Common myeloid progenitor, CD34-positive (primary cell): ENCODE results near the gene SSBP1.
A peak's percentile ranks its signal among the peaks of the same experiment; 100 is the strongest.

Experiments
- CTCF ChIA-PET: fragments of 350-600 bp; sonication (Branson Sonifier 250); formaldehyde crosslinking; loops from one replicate; lab custom pipeline; 2021; ENCODE audit warnings: antibody characterized with exemption; lab: Charles Lee
- POLR2A ChIA-PET: fragments of 350-600 bp; sonication (Branson Sonifier 250); formaldehyde crosslinking; loops from one replicate; lab custom pipeline; 2021; ENCODE audit warnings: antibody characterized with exemption; lab: Charles Lee
- DNase-seq, 3 donors: peaks; one replicate each; pipeline versions ENCODE4 v3.0.0 to v3.0.0-alpha.2; 2013
- H3K27ac ChIP-seq, 2 experiments: 1 replicate in 1 of 2; 2 replicates in 1 of 2; pipeline ENCODE4 v1.7.0; 2013; ENCODE audit warnings: inconsistent platforms in 2 of 2, low read length in 2 of 2, mild to moderate bottlenecking in 2 of 2, low read depth in 1 of 2, moderate library complexity in 1 of 2; ENCODE audit not compliant: severe bottlenecking in 2 of 2, insufficient read depth in 1 of 2, poor library complexity in 1 of 2
- H3K27me3 ChIP-seq, 5 experiments: replicated peaks in 2 of 5; 1 replicate in 3 of 5; 2 replicates in 2 of 5; pipeline versions ENCODE4 v1.6.1 to v1.7.0; 2013; ENCODE audit warnings: low read length in 4 of 5, mild to moderate bottlenecking in 2 of 5, moderate library complexity in 2 of 5, inconsistent platforms in 1 of 5; ENCODE audit not compliant: insufficient read depth in 5 of 5, control insufficient read depth in 4 of 5
- H3K36me3 ChIP-seq, 4 experiments: 1 replicate in 2 of 4; 2 replicates in 2 of 4; pipeline versions ENCODE4 v1.6.1 to v1.7.0; 2013; ENCODE audit warnings: low read length in 3 of 4, control low read depth in 1 of 4, mild to moderate bottlenecking in 1 of 4; ENCODE audit not compliant: control insufficient read depth in 4 of 4, insufficient read depth in 4 of 4
- H3K4me1 ChIP-seq, 4 experiments: 1 replicate in 3 of 4; 2 replicates in 1 of 4; pipeline versions ENCODE4 v1.6.1 to v1.7.1; 2013; ENCODE audit warnings: low read length in 3 of 4, mild to moderate bottlenecking in 3 of 4, control low read depth in 1 of 4, inconsistent platforms in 1 of 4, moderate library complexity in 1 of 4; ENCODE audit not compliant: control insufficient read depth in 4 of 4, insufficient read depth in 4 of 4; ENCODE audit errors: control extremely low read depth in 1 of 4
- H3K4me3 ChIP-seq, 7 experiments: 1 replicate in 4 of 7; 2 replicates in 3 of 7; pipeline versions ENCODE4 v1.5.1 to v1.7.0; 2013; ENCODE audit warnings: mild to moderate bottlenecking in 7 of 7, low read length in 6 of 7, moderate library complexity in 6 of 7, inconsistent platforms in 2 of 7, low read depth in 2 of 7, control low read depth in 1 of 7; ENCODE audit not compliant: insufficient read depth in 4 of 7, control insufficient read depth in 1 of 7; ENCODE audit errors: extremely low read depth in 1 of 7
- H3K9me3 ChIP-seq, 5 experiments: 1 replicate in 4 of 5; 2 replicates in 1 of 5; pipeline versions ENCODE4 v1.6.1 to v1.7.1; 2013; ENCODE audit warnings: low read length in 4 of 5, mild to moderate bottlenecking in 2 of 5, inconsistent platforms in 1 of 5, low read depth in 1 of 5, moderate library complexity in 1 of 5; ENCODE audit not compliant: control insufficient read depth in 4 of 5, insufficient read depth in 2 of 5; ENCODE audit errors: control extremely low read depth in 1 of 5
- WGBS: methylation state at CpG from one replicate; pipeline ENCODE4 v1.1.5; 2013; ENCODE audit not compliant: insufficient coverage; 5-methylcytosine and 5-hydroxymethylcytosine counted together

The SSBP1 gene

GRCh38 chr7:141708351-141708750, 29.8 kb upstream of the SSBP1 start, which contains the start of gene WEE2:
Gene WEE2 (plus strand): TSS chr7:141708353. CDS start chr7:141708759, 406 bp downstream.
- CTCF ChIA-PET = interaction anchor here (1.0 to 4.3 kb wide), 10 partner anchors 14 to 57 kb away, joined by 3 to 48 read pairs (median 6); partner anchors contain the start of gene SSBP1
- Histone ChIP-seq H3K27ac (no peak within 1 kb of the TSS), H3K9me3 (no peaks in the 10 kb centered on the region), H3K4me3 (no peak within 1 kb of the TSS), H3K4me1 (no peaks in the 10 kb centered on the region), H3K36me3 (no peaks in the 10 kb centered on the region), H3K27me3 (peaks cover 0 to under 1% (median 0%) of the 10 kb centered on the region in 5 experiments)
- POLR2A ChIA-PET = interaction anchor here (0.7 kb wide), 1 partner anchor 65 kb away, joined by 3 read pairs; no protein-coding TSS in a partner anchor
- DNase-seq = no peak
- WGBS = 100% methylated on average over 5 of the region's 6 CpGs

GRCh38 chr7:141709318-141709717, 28.8 kb upstream of the SSBP1 start:
- CTCF ChIA-PET = interaction anchor here (0.7 to 4.3 kb wide), 18 partner anchors 11 to 60 kb away, joined by 3 to 48 read pairs (median 5); partner anchors contain the start of gene SSBP1
- Histone ChIP-seq H3K4me3 (no peak overlapping the region), H3K9me3 (no peaks in the 10 kb centered on the region), H3K27me3 (no peaks in the 10 kb centered on the region), H3K4me1 (no peaks in the 10 kb centered on the region), H3K36me3 (peaks cover 0 to 2% (median 0%) of the 10 kb centered on the region in 4 experiments), H3K27ac (no peak overlapping the region)
- DNase-seq = no peak
- POLR2A ChIA-PET = no interaction called here
- WGBS = no CpG with 5 or more reads among the region's 2 CpGs

- 89% methylated on average over 3 of the region's 4 CpGs for WGBS
- Histone ChIP-seq H3K4me1 (no peaks in the 10 kb centered on the region), H3K4me3 (no peak overlapping the region), H3K9me3 (no peaks in the 10 kb centered on the region), H3K27ac (no peak overlapping the region), H3K27me3 (no peaks in the 10 kb centered on the region), H3K36me3 (peaks cover 0 to 2% (median 0%) of the 10 kb centered on the region in 4 experiments)
- DNase-seq = no peak
- POLR2A ChIA-PET = interaction anchor here (1.1 kb wide), 1 partner anchor 28 kb away, joined by 3 read pairs; the partner anchor contains the start of gene SSBP1
- CTCF ChIA-PET = interaction anchor here (0.6 to 4.3 kb wide), 18 partner anchors 11 to 60 kb away, joined by 3 to 48 read pairs (median 5); partner anchors contain the start of gene SSBP1
Observed at GRCh38 chr7:141709749-141710148, 28.4 kb upstream of the SSBP1 start.

- Histone ChIP-seq H3K36me3 (peaks cover 0 to 2% (median 0%) of the 10 kb centered on the region in 4 experiments), H3K4me1 (no peaks in the 10 kb centered on the region), H3K27me3 (no peaks in the 10 kb centered on the region), H3K27ac (no peak overlapping the region), H3K4me3 (no peak overlapping the region), H3K9me3 (no peaks in the 10 kb centered on the region)
- no CpG with 5 or more reads among the region's 1 CpG for WGBS
- CTCF ChIA-PET = interaction anchor here (0.6 to 4.3 kb wide), 13 partner anchors 11 to 58 kb away, joined by 3 to 48 read pairs (median 5); partner anchors contain the start of gene SSBP1
- peak in 2 of 3 donors; percentile 34 to 36 for DNase-seq
- POLR2A ChIA-PET = interaction anchor here (1.1 kb wide), 1 partner anchor 28 kb away, joined by 3 read pairs; the partner anchor contains the start of gene SSBP1
Observed at GRCh38 chr7:141710301-141710700, 27.9 kb upstream of the SSBP1 start.

GRCh38 chr7:141712603-141713255, 25.4 kb upstream of the SSBP1 start:
- Histone ChIP-seq H3K36me3 (peaks cover 0 to 2% (median 0%) of the 10 kb centered on the region in 4 experiments), H3K4me3 (no peak overlapping the region), H3K27ac (no peak overlapping the region), H3K27me3 (no peaks in the 10 kb centered on the region), H3K9me3 (no peaks in the 10 kb centered on the region), H3K4me1 (no peaks in the 10 kb centered on the region)
- ChIA-PET POLR2A (no interaction called here), CTCF (interaction anchor here (0.9 to 1.5 kb wide), 4 partner anchors 10 to 11 kb away, joined by 3 to 4 read pairs (median 3); partner anchors contain the start of gene DENND11)
- WGBS = 100% methylated on average over 3 of the region's 5 CpGs
- DNase-seq = no peak

GRCh38 chr7:141713890-141714289, 24.3 kb upstream of the SSBP1 start:
- H3K27me3 ChIP-seq = no peaks in the 10 kb centered on the region
- WGBS = 100% methylated on average over 1 of the region's 1 CpG
- peaks cover 0 to 2% (median 0%) of the 10 kb centered on the region in 4 experiments for H3K36me3 ChIP-seq
- POLR2A ChIA-PET = no interaction called here
- CTCF ChIA-PET = interaction anchor here (0.7 to 2.8 kb wide), 8 partner anchors 9 to 60 kb away, joined by 3 to 14 read pairs (median 3); partner anchors contain the start of genes DENND11 and SSBP1
- no peak overlapping the region for H3K4me3 ChIP-seq
- H3K27ac ChIP-seq = no peak overlapping the region
- H3K4me1 ChIP-seq = no peaks in the 10 kb centered on the region
- DNase-seq = no peak
- H3K9me3 ChIP-seq = no peaks in the 10 kb centered on the region
